ENCODE results near the gene PDIK1L. TPM values are rescaled to one million over a fixed set of nuclear protein-coding genes. Genes with fewer than 3 reads are reported as not detected.

PDIK1L gene
- total and polyA plus RNA-seq, 2 donors (not counting 1 experiment from before 2014, with no cell fraction given) = 1.3 to 17.3 TPM

DNA sequence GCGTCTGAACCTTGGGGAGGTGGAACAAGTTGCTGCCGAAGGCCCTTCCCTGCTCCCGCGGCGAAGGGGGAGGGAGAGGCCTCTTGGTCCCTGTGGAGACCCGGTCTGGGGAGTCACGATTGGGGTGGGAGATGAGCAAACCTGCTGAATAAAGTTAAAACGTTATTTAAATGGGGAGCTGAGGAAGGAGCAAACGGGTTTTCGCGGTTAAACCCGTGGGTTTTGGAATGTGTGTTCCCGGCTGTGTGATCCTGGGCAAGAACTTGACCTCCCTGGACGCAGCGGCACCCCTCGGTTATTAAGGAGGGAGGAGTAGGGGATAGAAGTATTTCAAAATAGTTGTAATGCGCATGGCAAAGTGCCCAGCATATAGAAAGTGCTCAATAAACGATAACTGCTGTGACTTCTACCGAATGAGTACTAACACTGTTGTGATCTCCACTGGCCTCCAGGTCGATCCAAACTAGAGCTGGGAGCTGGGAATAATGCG lies 50.6 kb downstream of the PDIK1L start:
- no peak overlapping the region for H3K27ac Mint-ChIP-seq

DNA sequence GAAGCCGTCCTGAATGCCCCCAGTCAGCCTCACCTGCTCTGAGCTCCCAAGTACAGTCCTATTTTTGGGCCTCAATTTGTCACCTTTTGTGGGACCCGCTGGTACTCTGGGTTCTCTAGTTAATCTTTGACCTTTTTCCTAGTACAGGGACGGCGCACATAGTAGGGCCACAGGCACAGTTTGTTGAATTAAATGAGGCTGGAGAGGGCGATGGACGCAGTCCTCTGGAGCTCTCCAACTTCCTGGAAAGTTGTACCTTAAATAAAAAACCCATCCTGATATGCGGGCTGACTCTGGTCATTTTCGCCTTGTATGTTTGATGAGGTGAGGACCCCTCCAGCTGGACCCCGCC lies 52.0 kb downstream of the PDIK1L start:
- intact Hi-C loops (cut with micrococcal nuclease) = loop anchor here (1.0 to 5.0 kb wide), 2 partner anchors 58 to 126 kb away; no protein-coding TSS in a partner anchor
- ChIA-PET POLR2A (interaction anchor here (0.6 kb wide), 1 partner anchor 736 kb away, joined by 3 read pairs; no protein-coding TSS in a partner anchor), CTCF (interaction anchor here (0.6 to 1.2 kb wide), 7 partner anchors 14 to 395 kb away, joined by 3 to 5 read pairs (median 4); no protein-coding TSS in a partner anchor)
- peak overlapping the region; percentile 52 for H3K4me3 Mint-ChIP-seq
- peaks cover 0 to 3% (median 0%) of the 10 kb centered on the region in 3 donors for H3K9me3 ChIP-seq (ENCODE audit: control extremely low read depth in 1 of 3, control insufficient read depth in 2 of 3, insufficient read depth in 1 of 3, low read length in 2 of 3)
- H3K4me1 ChIP-seq (ENCODE audit: control insufficient read depth in 2 of 2, insufficient read depth in 2 of 2, low read length in 2 of 2) = peaks cover 23% of the 10 kb centered on the region in 2 donors
- H3K36me3 ChIP-seq (replicated peaks in 1 of 2; ENCODE audit: control extremely low read depth in 1 of 2, control insufficient read depth in 1 of 2, extremely low read depth in 1 of 2, insufficient read depth in 2 of 2, low read length in 1 of 2) = no peaks in the 10 kb centered on the region
- H3K27me3 Mint-ChIP-seq = peaks cover 15% of the 10 kb centered on the region
- peak overlapping the region; percentile 55 for H3K9ac ChIP-seq (ENCODE audit: low read length)
- TF ChIP-seq EZH2 (IDR thresholded peaks at IDR 0.05; ENCODE audit: borderline replicate concordance, insufficient read depth, low read depth, low read length, poor library complexity, severe bottlenecking) = no peak
- H4K20me1 ChIP-seq (ENCODE audit: control insufficient read depth, insufficient read depth, low read length, poor library complexity, severe bottlenecking) = no peaks in the 10 kb centered on the region
- no peaks in the 10 kb centered on the region for H3K9me3 Mint-ChIP-seq (ENCODE audit: insufficient read depth)
- H3K27ac Mint-ChIP-seq = no peak overlapping the region
- DNase-seq = no peak
- H3K4me2 ChIP-seq (replicated peaks; ENCODE audit: low read depth, low read length, poor library complexity, severe bottlenecking) = peak overlapping the region; percentile 93
- H3K4me1 Mint-ChIP-seq = peaks cover 12% of the 10 kb centered on the region
- H3K79me2 ChIP-seq (ENCODE audit: control insufficient read depth, insufficient read depth, low read length) = no peaks in the 10 kb centered on the region
- peaks cover 0 to 44% (median 17%) of the 10 kb centered on the region in 4 experiments for H3K27me3 ChIP-seq (replicated peaks in 1 of 4; ENCODE audit: control extremely low read depth in 1 of 4, control insufficient read depth in 3 of 4, insufficient read depth in 4 of 4, low read length in 3 of 4)
- H3K4me3 ChIP-seq (ENCODE audit: control extremely low read depth in 1 of 5, extremely low read depth in 1 of 5, insufficient read depth in 1 of 5, low read depth in 2 of 5, low read length in 4 of 5) = peak overlapping the region in 4 of 5 experiments; percentile 6 to 52 (median 43)
- 72% methylated on average over 9 of the region's 9 CpGs for WGBS (ENCODE audit: insufficient coverage)
- H2AFZ ChIP-seq (ENCODE audit: insufficient read depth, low read depth, low read length, poor library complexity, severe bottlenecking) = peak overlapping the region; percentile 83
- ATAC-seq (ENCODE audit: low read depth) = no peak
- no peak overlapping the region for H3K27ac ChIP-seq (ENCODE audit: low read length in 2 of 2)

More for the DNA sequence above, 50.6 kb downstream of the PDIK1L start:
- H3K36me3 ChIP-seq (replicated peaks in 1 of 2; ENCODE audit: control extremely low read depth in 1 of 2, control insufficient read depth in 1 of 2, extremely low read depth in 1 of 2, insufficient read depth in 2 of 2, low read length in 1 of 2) = no peaks in the 10 kb centered on the region
- peaks cover 23% of the 10 kb centered on the region in 2 donors for H3K4me1 ChIP-seq (ENCODE audit: control insufficient read depth in 2 of 2, insufficient read depth in 2 of 2, low read length in 2 of 2)
- intact Hi-C loops (cut with micrococcal nuclease) = loop anchor here (5.0 kb wide), 1 partner anchor 125 kb away; no protein-coding TSS in a partner anchor
- H2AFZ ChIP-seq (ENCODE audit: insufficient read depth, low read depth, low read length, poor library complexity, severe bottlenecking) = peak overlapping the region; percentile 75
- TF ChIP-seq, protein P1, sequence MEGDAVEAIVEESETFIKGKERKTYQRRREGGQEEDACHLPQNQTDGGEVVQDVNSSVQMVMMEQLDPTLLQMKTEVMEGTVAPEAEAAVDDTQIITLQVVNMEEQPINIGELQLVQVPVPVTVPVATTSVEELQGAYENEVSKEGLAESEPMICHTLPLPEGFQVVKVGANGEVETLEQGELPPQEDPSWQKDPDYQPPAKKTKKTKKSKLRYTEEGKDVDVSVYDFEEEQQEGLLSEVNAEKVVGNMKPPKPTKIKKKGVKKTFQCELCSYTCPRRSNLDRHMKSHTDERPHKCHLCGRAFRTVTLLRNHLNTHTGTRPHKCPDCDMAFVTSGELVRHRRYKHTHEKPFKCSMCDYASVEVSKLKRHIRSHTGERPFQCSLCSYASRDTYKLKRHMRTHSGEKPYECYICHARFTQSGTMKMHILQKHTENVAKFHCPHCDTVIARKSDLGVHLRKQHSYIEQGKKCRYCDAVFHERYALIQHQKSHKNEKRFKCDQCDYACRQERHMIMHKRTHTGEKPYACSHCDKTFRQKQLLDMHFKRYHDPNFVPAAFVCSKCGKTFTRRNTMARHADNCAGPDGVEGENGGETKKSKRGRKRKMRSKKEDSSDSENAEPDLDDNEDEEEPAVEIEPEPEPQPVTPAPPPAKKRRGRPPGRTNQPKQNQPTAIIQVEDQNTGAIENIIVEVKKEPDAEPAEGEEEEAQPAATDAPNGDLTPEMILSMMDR (IDR thresholded peaks at IDR 0.05) = no peak
- no peak for TF ChIP-seq EZH2 (IDR thresholded peaks at IDR 0.05; ENCODE audit: borderline replicate concordance, insufficient read depth, low read depth, low read length, poor library complexity, severe bottlenecking)
- no peaks in the 10 kb centered on the region for H3K79me2 ChIP-seq (ENCODE audit: control insufficient read depth, insufficient read depth, low read length)
- POLR2A ChIA-PET = no interaction called here
- DNase-seq (no peak), ATAC-seq (ENCODE audit: low read depth) (no peak)
- no peak overlapping the region for H3K9ac ChIP-seq (ENCODE audit: low read length)
- WGBS (ENCODE audit: insufficient coverage) = 30% methylated on average over 18 of the region's 21 CpGs
- no peaks in the 10 kb centered on the region for H4K20me1 ChIP-seq (ENCODE audit: control insufficient read depth, insufficient read depth, low read length, poor library complexity, severe bottlenecking)
- H3K4me2 ChIP-seq (replicated peaks; ENCODE audit: low read depth, low read length, poor library complexity, severe bottlenecking) = peak overlapping the region; percentile 83
- Mint-ChIP-seq H3K4me1 (peaks cover 12% of the 10 kb centered on the region), H3K27me3 (peaks cover 24% of the 10 kb centered on the region), H3K4me3 (peak overlapping the region; percentile 75), H3K9me3 (ENCODE audit: insufficient read depth) (no peaks in the 10 kb centered on the region)
- peaks cover 0 to 3% (median 0%) of the 10 kb centered on the region in 3 donors for H3K9me3 ChIP-seq (ENCODE audit: control extremely low read depth in 1 of 3, control insufficient read depth in 2 of 3, insufficient read depth in 1 of 3, low read length in 2 of 3)
- H3K27me3 ChIP-seq (replicated peaks in 1 of 4; ENCODE audit: control extremely low read depth in 1 of 4, control insufficient read depth in 3 of 4, insufficient read depth in 4 of 4, low read length in 3 of 4) = peaks cover 0 to 58% (median 22%) of the 10 kb centered on the region in 4 experiments
- H3K27ac ChIP-seq (ENCODE audit: low read length in 2 of 2) = no peak overlapping the region
- CTCF ChIA-PET = interaction anchor here (0.9 to 2.1 kb wide), 4 partner anchors 9 to 57 kb away, joined by 3 to 8 read pairs (median 6); no protein-coding TSS in a partner anchor
- peak overlapping the region in 3 of 5 experiments; percentile 23 to 47 (median 27) for H3K4me3 ChIP-seq (ENCODE audit: control extremely low read depth in 1 of 5, extremely low read depth in 1 of 5, insufficient read depth in 1 of 5, low read depth in 2 of 5, low read length in 4 of 5)

Data from B cell (primary cell).